ELR (cell line): ENCODE measurements around the gene EIF2B5.

Experiments used
- DNase-seq: peaks from one replicate; pipeline ENCODE4 v3.0.0-alpha.2; 2015; ENCODE audit warnings: low read depth

Gene EIF2B5

DNA sequence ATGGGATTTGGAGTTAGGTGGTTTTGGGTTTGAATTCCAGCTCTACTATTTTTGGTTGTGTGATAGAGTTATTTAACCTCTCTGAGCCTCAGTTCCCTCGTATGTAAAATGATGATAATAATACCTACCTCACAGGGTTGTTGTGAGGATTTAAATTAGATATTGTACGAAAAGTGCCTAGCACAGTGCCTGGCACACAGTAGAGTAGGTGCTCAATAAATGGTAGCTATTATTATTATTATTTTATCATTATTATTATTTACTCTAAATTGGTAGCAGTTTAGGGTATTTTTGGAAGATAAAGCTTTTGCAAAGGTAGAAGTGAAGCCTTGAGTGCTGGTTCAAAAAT is 38.2 kb downstream of the EIF2B5 start:
- DNase-seq, result no peak

DNA sequence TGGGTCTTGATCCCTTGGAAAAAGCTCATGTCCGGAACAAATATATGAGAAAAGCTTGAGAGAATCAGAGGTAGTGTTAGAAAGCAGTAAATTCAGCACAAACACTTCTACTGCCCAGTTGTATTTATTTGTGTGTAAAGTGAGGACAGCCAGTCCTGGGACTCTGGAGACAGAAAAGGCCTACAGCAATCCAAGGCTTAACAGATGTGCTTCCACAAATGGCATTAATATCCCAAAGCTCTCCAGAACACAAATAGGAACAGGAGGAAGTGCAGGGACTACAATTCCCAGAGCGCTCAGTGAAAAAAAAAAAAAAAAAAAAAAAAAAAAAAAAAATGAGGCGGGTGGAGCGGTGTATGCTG is 39.1 kb downstream of the EIF2B5 start:
- no peak for DNase-seq

DNA sequence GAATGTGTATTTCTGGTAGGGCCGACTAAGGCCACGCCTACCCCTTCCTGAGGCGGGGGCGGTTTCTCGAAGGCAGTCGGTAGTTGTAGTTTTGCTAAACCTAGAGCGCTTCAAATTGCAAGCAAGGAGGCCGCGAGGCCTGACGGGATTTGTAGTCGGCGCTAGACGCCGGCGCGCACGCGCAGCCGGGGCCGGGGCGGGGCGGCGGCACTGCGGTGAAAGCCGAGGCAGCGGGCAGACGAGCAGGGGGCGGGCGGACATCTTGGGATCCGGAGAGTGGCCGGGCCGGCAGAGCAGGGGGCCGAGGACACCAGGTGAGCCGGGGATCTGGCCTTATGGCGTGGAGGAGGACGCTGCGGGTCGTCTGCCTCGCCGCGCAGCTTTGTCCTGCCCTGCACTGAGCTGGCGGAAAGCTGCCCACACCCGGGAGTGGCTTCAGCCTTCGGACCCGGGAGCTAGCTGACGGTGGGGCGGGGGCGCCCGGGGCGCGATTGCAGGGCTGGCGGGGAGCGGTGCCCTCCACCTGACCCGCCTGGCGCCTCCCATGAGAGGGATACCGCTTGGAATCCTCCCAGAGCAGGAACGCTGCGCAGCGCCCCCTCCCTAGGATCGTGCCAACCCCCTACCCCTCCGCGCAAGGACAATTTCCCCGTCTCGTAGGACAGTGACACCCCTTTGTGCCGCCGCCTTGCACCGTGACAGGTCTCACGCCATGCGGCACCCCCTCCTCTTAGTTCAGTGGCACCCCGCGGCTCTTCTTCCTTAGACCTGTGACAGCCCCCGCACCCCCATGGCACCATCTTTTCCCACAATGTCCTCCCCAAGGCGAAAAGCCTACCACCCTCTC is 39.7 kb downstream of the EIF2B5 start, which contains the start of gene AP2M1:
Gene AP2M1 (plus strand): TSS at position 210 of the 847 bp plus-strand sequence. CDS start 2,139 bp downstream, outside the sequence.
- DNase-seq, result peak; percentile 100

DNA sequence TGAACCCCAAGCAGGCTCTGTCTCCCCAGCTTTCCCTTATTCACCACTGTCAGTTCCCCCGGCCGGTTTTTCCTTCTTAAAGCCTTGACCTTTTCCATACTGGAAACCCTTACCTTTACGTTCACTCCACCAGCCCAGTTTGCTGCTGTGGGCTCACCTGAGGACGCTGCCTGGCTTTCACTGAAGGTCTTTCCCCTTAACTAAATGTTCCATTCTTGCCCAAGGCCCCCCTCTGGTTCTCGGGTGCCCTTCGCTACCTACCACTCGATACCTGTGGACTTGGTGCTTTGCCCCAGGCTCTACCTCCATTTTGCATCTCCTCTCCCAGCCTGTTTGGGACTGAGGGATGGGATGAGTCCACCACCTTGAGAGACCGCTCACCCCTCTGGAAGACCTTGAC is 40.3 kb downstream of the EIF2B5 start:
- DNase-seq, result no peak

DNA sequence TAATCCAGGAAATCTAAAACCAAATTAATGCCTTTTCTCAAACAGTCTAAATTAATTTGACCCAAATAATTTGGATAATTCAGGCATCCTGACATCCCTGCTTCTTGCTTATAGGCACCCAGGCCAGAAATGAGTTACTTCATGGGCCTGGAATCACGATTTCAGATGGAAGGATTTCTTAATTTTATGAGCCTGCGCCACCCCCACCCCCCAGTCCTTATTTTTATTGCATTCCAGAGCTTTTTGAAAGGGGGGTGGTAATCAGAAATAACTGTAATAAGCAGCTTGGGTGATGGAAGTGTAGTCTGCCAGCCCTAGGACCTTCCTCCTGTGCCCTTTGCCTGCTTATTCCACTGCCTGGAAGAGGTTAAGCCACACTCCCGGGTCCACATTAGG is 40.8 kb downstream of the EIF2B5 start:
- no peak for DNase-seq

DNA sequence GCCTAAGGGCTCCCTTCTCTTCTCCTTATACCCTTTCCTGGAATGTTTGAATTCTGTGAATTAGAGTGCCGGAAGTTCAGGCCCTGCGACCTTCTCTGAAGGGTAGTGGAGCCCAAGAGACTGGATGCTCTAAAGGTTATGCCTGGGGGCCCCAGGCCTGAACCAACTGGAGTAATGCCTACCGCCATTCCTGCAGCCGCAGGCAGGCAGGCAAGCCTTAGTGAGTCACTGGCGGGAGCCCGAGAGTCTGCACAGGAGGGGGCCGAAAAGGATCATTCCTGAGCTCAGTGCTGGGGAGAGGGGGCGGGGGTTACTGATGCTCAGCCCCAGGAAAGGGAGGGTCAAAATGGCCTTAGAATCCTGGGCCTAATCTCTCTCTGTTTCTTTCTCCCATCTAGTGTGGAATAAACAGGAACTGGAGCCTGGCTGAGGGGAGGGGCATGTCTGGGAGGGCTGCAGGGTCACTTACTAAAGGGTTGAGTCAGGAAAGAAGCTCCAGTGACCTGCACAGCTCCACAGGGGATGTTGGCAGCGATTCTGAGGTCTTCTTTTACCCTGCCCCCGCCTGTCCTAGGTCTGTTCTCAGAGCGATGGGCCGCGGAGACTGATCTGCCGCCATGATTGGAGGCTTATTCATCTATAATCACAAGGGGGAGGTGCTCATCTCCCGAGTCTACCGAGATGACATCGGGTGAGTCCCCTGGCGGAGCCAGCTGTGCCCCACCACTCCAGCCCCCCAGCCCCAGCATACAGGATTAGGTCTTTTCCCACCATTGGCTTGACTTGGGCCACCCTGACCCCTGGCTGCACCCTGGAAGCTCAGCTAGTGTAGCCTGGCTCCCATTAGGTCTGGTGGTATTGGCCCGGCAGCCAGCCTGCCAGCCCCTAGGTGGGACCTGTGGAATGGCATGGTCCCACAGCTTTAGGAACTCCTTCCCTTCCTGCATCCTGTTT is 41.5 kb downstream of the EIF2B5 start:
- peak; percentile 98 for DNase-seq

DNA sequence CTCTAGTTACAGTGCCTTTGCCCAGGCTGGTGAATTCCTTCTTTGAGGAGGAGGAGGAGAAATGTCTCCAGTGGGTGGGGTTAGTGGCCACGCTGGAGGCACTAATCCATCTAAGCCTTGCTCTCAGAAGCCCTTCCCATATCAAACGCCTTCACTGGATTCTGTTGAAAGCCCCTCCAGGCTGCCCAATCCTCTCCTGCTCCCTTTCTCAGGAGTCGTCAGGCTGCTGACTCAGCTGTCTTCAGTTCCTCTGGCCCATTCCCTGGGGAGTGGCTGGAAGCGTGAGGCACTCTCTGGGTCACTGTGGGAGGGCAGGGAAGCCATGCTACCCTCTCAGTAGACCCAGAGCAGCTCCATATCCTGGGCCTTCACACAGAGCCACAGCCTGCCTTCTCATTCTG is 42.2 kb downstream of the EIF2B5 start:
- peak; percentile 48 for DNase-seq

DNA sequence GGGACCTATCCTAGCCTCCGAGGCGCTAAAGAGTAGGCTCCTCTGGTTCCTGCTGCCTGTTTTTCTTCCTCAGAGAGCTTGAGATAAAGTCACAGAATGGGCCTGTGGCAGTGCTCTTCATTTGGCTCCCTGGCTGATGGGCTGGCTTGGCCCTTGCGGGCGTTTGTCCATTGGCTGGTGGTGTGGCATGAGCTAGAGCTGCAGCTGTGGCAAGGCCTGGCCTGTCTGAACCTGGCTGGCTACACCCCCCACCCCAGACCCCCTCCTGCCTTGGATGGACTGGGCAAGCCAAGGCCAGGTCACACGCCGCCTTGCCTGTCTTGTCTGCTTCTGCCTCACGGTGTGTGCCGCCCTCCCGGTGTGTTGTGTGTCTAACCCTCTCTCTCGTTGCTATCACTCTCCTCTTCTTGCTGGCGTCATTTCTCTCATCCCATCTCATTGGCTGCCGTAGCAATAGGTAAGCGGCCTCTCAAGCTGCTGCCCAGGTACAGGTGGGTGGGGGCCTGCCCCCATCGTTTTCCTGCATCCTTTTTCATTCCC is 42.7 kb downstream of the EIF2B5 start:
- no peak for DNase-seq

DNA sequence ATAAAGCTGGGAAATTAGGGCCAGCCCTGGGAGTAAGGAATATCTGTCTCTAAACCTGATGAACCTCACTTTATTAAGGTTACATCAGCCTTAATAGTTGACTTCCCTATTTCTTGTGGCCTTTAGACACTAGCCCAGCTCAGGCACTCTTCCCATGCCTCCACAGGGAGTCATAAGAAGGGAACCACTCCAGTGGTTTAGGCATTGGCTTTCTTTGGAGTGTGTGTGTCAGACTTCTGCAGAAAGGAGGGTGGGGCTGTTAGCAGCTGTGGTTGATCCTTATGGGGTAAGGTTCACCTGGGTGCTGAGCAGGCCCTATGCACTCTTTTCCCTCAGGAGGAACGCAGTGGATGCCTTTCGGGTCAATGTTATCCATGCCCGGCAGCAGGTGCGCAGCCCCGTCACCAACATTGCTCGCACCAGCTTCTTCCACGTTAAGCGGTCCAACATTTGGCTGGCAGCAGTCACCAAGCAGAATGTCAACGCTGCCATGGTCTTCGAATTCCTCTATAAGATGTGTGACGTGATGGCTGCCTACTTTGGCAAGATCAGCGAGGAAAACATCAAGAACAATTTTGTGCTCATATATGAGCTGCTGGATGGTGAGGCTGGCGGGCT is 43.5 kb downstream of the EIF2B5 start:
- no peak for DNase-seq

DNA sequence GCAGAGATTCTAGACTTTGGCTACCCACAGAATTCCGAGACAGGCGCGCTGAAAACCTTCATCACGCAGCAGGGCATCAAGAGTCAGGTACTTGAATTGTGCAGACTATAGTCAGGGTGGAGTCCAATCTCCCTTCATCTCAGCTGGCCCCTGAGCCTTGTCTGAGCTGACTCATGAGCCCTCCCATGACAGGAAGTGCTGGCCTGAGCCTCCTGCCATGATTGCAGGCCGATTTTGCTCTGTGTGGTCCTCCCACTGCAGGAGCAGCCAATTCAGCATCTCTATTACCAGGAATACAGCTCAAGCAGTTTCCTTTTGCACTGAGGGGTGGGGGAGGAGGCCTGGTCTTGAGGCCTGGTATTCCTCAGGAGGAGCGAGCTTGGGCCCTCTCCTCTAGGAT is 45.0 kb downstream of the EIF2B5 start:
- peak; percentile 80 for DNase-seq

DNA sequence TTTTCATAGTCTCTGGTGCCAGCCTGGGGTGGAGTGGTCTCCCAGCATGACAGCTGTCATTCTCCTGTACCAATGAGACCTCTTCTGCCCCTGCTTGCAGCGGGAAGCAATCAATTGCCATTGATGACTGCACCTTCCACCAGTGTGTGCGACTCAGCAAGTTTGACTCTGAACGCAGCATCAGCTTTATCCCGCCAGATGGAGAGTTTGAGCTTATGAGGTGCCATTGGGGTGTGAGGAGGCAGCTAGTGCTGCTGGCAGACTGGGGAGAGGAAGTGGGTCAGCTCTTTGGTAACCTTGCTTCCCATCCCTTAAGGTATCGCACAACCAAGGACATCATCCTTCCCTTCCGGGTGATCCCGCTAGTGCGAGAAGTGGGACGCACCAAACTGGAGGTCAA is 46.4 kb downstream of the EIF2B5 start:
- no peak for DNase-seq

DNA sequence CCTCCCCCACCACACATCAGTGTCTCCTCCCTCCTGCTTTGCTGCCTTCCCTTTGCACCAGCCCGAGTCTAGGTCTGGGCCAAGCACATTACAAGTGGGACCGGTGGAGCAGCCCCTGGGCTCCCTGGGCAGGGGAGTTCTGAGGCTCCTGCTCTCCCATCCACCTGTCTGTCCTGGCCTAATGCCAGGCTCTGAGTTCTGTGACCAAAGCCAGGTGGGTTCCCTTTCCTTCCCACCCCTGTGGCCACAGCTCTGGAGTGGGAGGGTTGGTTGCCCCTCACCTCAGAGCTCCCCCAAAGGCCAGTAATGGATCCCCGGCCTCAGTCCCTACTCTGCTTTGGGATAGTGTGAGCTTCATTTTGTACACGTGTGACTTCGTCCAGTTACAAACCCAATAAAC is 48.5 kb downstream of the EIF2B5 start:
- no peak for DNase-seq

DNA sequence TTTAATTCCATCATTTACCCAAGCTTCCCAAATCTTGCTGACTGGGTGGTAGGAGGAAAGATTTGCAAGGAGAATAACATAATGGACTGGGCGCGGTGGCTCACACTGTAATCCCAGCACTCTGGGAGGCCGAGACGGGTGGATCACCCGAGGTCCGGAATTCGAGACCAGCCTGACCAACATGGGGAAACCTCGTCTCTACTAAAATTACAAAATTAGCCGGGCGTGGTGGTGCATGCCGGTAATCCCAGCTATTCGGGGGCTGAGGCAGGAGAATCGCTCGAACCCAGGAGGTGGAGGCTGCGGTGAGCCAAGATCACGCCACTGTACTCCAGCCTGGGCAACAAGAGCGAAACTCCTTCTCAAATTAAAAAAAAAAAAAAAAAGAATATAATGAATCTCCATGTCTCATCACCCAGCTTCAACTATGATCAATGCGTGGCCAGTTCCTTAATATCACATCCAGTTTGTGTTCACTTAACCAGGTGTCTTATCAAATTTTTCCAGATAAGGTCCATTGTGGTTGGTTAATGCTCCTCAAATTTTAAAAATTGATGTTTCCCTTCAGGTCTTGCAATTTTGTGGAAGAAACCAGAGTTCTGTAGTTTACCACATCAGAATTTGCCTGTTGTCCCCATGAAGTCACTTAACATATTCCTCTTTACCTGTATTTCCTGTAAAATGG is 49.5 kb downstream of the EIF2B5 start:
- no peak for DNase-seq

DNA sequence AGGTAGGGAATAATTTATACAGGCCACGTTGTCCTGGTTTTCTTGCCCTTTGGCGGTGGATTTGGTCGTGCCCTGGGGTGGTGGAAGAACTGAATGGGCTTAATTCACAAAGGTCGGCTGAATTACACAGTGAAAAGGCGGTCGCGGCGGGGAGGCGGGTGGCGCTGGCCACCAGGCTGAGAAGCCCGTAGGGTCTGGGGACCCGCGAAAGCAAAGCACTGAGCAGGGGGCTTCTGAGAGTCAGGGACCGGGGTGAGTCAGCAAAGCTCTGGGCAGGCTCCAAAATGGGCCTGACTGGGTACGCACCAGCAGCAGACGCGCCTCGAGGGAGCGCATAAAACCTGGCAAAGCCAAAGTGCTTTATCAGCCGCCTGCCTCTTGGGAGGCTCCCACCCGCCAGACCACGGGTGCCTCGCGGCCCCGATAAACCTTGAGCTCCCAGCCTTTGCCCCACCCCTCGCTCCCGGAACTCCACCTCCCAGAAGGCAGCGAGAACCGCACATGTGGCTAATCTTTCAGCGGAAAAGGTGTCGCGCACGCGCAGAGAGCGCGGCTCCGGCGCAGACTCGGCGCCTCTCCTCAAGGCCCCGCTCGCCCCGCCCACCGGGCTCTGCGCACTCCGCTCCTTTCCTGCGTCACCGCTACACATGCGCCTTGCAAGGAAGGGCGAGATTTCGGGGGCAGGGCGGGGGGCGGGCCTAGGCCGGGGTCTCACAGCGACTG is 50.5 kb downstream of the EIF2B5 start:
- peak; percentile 99 for DNase-seq

DNA sequence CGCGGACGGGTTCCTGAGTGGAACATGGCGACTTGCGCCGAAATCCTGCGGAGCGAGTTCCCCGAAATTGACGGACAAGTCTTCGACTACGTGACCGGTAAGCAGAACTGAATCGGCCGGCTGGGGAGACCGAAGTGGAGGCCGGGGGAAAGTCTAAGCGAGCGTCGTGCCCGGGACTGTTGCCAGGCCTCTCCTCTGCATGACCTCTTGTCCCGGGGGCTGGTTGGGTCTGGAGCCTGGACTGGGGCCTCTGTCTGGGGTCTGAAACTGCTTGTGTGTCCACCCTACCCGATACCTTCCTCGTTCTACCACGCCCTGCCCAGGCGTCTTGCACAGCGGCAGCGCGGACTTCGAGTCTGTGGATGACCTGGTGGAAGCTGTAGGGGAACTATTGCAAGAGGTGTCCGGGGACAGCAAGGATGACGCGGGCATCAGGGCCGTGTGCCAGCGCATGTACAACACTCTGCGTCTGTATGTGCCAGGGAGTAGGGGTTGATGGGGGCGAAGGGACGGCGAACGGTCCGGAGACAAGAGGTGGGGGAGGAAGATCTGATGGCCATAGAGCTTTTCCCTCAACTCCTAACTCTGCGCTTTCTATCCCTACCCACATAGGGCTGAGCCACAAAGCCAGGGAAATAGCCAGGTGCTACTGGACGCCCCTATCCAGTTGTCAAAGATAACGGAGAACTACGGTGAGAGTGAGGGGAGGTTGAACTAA is 51.2 kb downstream of the EIF2B5 start, which contains the start of gene ABCF3:
Gene ABCF3 (plus strand): TSS at position 16 of the 718 bp plus-strand sequence. CDS start 9 bp downstream, at position 25.
- peak; percentile 67 for DNase-seq

DNA sequence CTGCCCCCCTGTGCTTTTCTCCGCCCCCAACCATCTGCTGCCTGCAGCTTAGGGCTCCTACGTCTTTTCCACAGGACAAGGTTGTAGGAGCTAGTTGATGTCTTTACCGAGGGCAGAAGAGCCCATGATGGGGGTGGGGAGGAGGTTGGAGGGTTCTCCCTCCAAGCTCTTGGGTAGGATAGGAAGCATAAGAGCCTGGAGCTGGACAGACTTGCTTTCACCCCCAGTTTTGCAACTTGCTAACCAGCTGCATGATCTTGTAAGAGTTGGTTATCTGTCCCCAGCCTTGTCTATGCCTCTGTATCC is 51.7 kb downstream of the EIF2B5 start:
- no peak for DNase-seq

DNA sequence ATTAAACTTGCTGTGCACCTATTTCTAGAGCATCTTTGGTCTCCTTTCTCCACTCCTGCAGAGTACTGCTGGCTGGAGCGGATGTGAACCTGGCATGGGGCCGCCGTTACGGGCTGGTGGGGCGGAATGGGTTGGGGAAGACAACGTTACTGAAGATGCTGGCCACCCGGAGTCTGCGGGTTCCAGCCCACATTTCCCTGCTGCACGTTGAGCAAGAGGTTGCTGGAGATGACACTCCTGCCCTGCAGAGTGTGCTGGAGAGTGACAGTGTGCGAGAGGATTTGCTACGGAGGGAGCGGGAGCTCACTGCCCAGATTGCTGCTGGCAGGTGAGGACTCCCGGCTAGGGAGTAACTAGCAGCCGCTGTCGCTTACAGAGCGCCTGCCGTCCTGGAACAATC is 52.9 kb downstream of the EIF2B5 start:
- no peak for DNase-seq

DNA sequence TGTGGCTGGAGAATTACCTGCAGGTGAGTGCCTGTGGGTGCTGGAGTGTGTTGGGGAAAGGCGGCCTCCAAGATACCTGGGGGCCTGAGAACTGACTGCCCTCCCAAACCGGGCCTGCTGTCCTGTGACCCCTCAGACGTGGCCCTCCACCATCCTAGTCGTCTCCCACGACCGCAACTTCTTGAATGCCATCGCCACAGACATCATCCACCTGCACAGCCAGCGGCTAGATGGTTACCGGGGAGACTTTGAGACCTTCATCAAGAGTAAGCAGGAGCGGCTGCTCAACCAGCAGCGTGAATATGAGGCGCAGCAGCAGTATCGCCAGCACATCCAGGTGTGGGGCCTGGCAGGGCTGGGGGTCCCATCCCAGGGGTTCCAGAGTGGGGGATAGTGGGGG is 54.3 kb downstream of the EIF2B5 start:
- DNase-seq, result no peak

DNA sequence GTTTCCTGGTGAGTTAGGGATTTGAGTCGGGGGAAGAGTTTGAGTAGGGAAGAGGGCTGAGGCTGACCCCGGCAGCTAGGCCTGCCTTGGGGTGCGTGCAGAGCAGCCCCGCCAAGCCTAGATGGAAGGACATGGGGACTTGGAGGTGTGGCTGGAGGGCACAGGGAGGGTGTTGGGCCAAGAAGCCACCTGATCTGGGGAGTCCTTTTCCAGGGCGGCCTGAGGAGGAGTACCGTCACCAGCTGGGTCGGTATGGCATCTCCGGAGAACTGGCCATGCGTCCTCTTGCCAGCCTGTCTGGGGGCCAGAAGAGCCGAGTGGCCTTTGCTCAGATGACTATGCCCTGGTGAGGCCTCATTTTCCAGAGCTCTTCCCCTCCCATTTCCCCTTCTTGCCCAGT is 57.7 kb downstream of the EIF2B5 start:
- DNase-seq, result no peak

DNA sequence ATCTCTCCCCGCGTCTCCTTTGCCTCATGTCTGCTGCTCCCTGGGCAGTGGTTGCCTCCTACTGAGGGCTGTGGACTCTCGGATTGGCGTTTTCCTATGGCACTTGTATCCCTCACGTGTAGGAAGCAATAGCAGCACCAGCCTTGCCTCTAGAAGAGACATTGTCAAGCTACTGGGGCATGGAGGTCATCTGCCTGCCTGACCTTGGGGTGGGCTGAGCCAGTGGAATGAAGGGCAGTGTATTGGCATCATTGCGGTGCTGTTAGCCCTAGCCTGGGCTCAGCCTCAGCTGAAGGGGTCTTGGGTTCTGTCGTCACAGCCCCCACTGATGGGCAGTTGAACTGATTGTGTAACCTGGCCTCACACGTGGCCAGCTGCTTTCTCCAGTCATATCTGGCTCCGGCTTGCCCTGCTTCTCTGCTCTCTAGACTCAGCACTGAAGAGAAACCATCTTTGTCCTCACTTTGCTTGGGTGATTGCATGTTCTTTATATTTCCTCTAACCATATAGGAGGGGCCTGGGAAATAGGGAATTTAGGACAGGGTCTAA is 58.9 kb downstream of the EIF2B5 start:
- DNase-seq, result no peak
